Measurements from ENCODE around the gene RFX1.

DNA sequence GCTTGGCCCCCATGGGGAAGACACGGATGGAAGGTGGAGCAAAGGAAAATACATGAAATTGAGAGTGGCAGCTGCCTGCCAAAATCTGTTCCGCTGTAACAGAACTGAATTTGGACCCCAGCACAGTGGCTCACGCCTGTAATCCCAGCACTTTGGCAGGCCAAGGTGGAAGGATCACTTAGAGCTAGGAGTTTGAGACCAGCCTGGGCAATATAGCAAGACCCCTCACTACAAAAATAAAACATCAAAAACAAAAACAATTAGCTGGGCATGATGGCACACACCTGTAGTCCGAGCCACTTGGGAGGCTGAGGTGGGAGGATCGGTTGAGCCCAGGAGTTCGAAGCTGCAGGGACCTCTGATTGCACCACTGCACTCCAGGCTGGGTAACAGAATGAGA lies 46.4 kb upstream of the RFX1 start:
- TF ChIP-seq, protein P1, sequence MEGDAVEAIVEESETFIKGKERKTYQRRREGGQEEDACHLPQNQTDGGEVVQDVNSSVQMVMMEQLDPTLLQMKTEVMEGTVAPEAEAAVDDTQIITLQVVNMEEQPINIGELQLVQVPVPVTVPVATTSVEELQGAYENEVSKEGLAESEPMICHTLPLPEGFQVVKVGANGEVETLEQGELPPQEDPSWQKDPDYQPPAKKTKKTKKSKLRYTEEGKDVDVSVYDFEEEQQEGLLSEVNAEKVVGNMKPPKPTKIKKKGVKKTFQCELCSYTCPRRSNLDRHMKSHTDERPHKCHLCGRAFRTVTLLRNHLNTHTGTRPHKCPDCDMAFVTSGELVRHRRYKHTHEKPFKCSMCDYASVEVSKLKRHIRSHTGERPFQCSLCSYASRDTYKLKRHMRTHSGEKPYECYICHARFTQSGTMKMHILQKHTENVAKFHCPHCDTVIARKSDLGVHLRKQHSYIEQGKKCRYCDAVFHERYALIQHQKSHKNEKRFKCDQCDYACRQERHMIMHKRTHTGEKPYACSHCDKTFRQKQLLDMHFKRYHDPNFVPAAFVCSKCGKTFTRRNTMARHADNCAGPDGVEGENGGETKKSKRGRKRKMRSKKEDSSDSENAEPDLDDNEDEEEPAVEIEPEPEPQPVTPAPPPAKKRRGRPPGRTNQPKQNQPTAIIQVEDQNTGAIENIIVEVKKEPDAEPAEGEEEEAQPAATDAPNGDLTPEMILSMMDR (IDR thresholded peaks at IDR 0.05; ENCODE audit: poor library complexity): no peak
- TF ChIP-seq EZH2phosphoT487 (IDR thresholded peaks at IDR 0.05; ENCODE audit: low read depth, severe bottlenecking, unreplicated experiment): no peak
- TF ChIP-seq EZH2 (IDR thresholded peaks at IDR 0.05; ENCODE audit: borderline replicate concordance): no peak

All from hepatocyte (in vitro differentiated cells).